ENCODE results near the gene ANP32E.

Gene ANP32E

GRCh38 chr1:150185481-150185880 is 50.4 kb downstream of the ANP32E start:
- no peak for TF ChIP-seq CTCF (IDR thresholded peaks at IDR 0.05; ENCODE audit: low read depth, low read length)

GRCh38 chr1:150183061-150183460 is 52.9 kb downstream of the ANP32E start:
- TF ChIP-seq CTCF (IDR thresholded peaks at IDR 0.05; ENCODE audit: low read depth, low read length) = no peak
- DNase-seq (ENCODE audit: extremely low read depth, low read depth) = no peak

More at GRCh38 chr1:150185481-150185880, 50.4 kb downstream of the ANP32E start:
- no peak for DNase-seq (ENCODE audit: extremely low read depth, low read depth)

GRCh38 chr1:150182247-150182646 is 53.7 kb downstream of the ANP32E start:
- DNase-seq (ENCODE audit: extremely low read depth, low read depth) = no peak
- TF ChIP-seq CTCF (IDR thresholded peaks at IDR 0.05; ENCODE audit: low read depth, low read length) = no peak

GRCh38 chr1:150180474-150180873 is 55.4 kb downstream of the ANP32E start:
- no peak for DNase-seq (ENCODE audit: extremely low read depth, low read depth)
- no peak for TF ChIP-seq CTCF (IDR thresholded peaks at IDR 0.05; ENCODE audit: low read depth, low read length)

GRCh38 chr1:150179867-150180266 is 56.0 kb downstream of the ANP32E start:
- TF ChIP-seq CTCF (IDR thresholded peaks at IDR 0.05; ENCODE audit: low read depth, low read length) = no peak
- DNase-seq (ENCODE audit: extremely low read depth, low read depth) = no peak

GRCh38 chr1:150178548-150178947 is 57.4 kb downstream of the ANP32E start:
- no peak for TF ChIP-seq CTCF (IDR thresholded peaks at IDR 0.05; ENCODE audit: low read depth, low read length)
- DNase-seq (ENCODE audit: extremely low read depth, low read depth) = no peak

- DNase-seq (ENCODE audit: extremely low read depth, low read depth) = no peak
- TF ChIP-seq CTCF (IDR thresholded peaks at IDR 0.05; ENCODE audit: low read depth, low read length) = no peak
Observed at GRCh38 chr1:150176593-150176992, 59.3 kb downstream of the ANP32E start.
